Progenitor cell of endocrine pancreas (in vitro differentiated cells): ENCODE data around the gene STRN. TPM values are rescaled to one million over a fixed set of nuclear protein-coding genes. Genes with fewer than 3 reads are reported as not detected.

Source experiments
- DNase-seq: peaks from one replicate; pipeline ENCODE4 v3.0.0; 2021; ENCODE audit warnings: low spot score; ENCODE audit not compliant: unreplicated experiment
- H3K27ac Mint-ChIP-seq: 2 replicates; pipeline ENCODE4 v1.8.0; 2021; ENCODE audit warnings: mild to moderate bottlenecking, moderate library complexity, mixed read lengths
- H3K27me3 Mint-ChIP-seq: 2 replicates; pipeline ENCODE4 v1.8.0; 2021; ENCODE audit warnings: mixed read lengths
- H3K36me3 Mint-ChIP-seq: 2 replicates; pipeline ENCODE4 v1.8.0; 2022; ENCODE audit warnings: mixed read lengths; ENCODE audit not compliant: insufficient read depth
- H3K4me1 Mint-ChIP-seq: 2 replicates; pipeline ENCODE4 v1.8.0; 2021; ENCODE audit warnings: low read depth, mixed read lengths
- H3K4me3 Mint-ChIP-seq: 2 replicates; pipeline ENCODE4 v1.8.0; 2021; ENCODE audit warnings: low read depth, mild to moderate bottlenecking, moderate library complexity, mixed read lengths
- H3K9me3 Mint-ChIP-seq: 2 replicates; pipeline ENCODE4 v1.8.0; 2021; ENCODE audit warnings: low read depth, mixed read lengths
- CTCF ChIP-seq: fragments of 200-600 bp; sonication (generic); IDR thresholded peaks from one replicate; pipeline ENCODE4 v1.5.0; 2021; ENCODE audit warnings: antibody characterized with exemption, mild to moderate bottlenecking; ENCODE audit not compliant: unreplicated experiment
- total RNA-seq: library from RNA; stranded (reverse); gene quantifications from 2 replicates; pipeline ENCODE4 v1.2.1, GENCODE V29; 2021

The STRN gene
- total RNA-seq, 1 donor from 2014 or later, result 19.9 TPM

- no peak for DNase-seq
- Mint-ChIP-seq H3K36me3 (peaks cover 1% of the 10 kb centered on the region), H3K4me3 (no peak overlapping the region), H3K27me3 (no peaks in the 10 kb centered on the region), H3K4me1 (no peaks in the 10 kb centered on the region), H3K9me3 (no peaks in the 10 kb centered on the region), H3K27ac (no peak overlapping the region)
- TF ChIP-seq CTCF, result no peak
Observed at GRCh38 chr2:36911012-36911411, 55.3 kb downstream of the STRN start.

- Mint-ChIP-seq H3K27ac (no peak overlapping the region), H3K4me3 (no peak overlapping the region), H3K36me3 (peaks cover 1% of the 10 kb centered on the region), H3K9me3 (no peaks in the 10 kb centered on the region), H3K27me3 (no peaks in the 10 kb centered on the region), H3K4me1 (no peaks in the 10 kb centered on the region)
- no peak for DNase-seq
- no peak for TF ChIP-seq CTCF
Observed at GRCh38 chr2:36906277-36906676, 60.1 kb downstream of the STRN start.

- Mint-ChIP-seq H3K27ac (no peak overlapping the region), H3K36me3 (peaks cover 5% of the 10 kb centered on the region), H3K27me3 (no peaks in the 10 kb centered on the region), H3K4me3 (no peak overlapping the region), H3K4me1 (no peaks in the 10 kb centered on the region), H3K9me3 (no peaks in the 10 kb centered on the region)
- TF ChIP-seq CTCF, result no peak
- DNase-seq, result no peak
Observed at GRCh38 chr2:36904636-36905035, 61.7 kb downstream of the STRN start.

- H3K4me1 Mint-ChIP-seq, result no peaks in the 10 kb centered on the region
- no peak overlapping the region for H3K27ac Mint-ChIP-seq
- no peaks in the 10 kb centered on the region for H3K9me3 Mint-ChIP-seq
- no peak overlapping the region for H3K4me3 Mint-ChIP-seq
- TF ChIP-seq CTCF, result no peak
- DNase-seq, result no peak
- H3K36me3 Mint-ChIP-seq, result peaks cover 8% of the 10 kb centered on the region
- no peaks in the 10 kb centered on the region for H3K27me3 Mint-ChIP-seq
Observed at GRCh38 chr2:36902385-36903120, 63.8 kb downstream of the STRN start.

- Mint-ChIP-seq H3K27ac (no peak overlapping the region), H3K9me3 (no peaks in the 10 kb centered on the region), H3K4me1 (no peaks in the 10 kb centered on the region), H3K36me3 (peaks cover 2% of the 10 kb centered on the region), H3K27me3 (no peaks in the 10 kb centered on the region), H3K4me3 (no peak overlapping the region)
- TF ChIP-seq CTCF, result no peak
- DNase-seq, result no peak
Observed at GRCh38 chr2:36892805-36893204, 73.5 kb downstream of the STRN start.
